Spinal cord (tissue), 10 donors: ENCODE results near the gene FREM1. TPM values are rescaled to one million over a fixed set of nuclear protein-coding genes. Genes with fewer than 3 reads are reported as not detected.

Experiments used
- DNase-seq, 6 donors: peaks; one replicate each; pipeline versions ENCODE4 v3.0.0 to v3.0.0-alpha.2; 2013 to 2015; ENCODE audit warnings: low spot score in 6 of 6, low read depth in 4 of 6
- H3K27ac ChIP-seq: one replicate; pipeline ENCODE4 v1.5.1; 2013; ENCODE audit warnings: low read depth, low read length, control low read depth
- H3K27me3 ChIP-seq: one replicate; pipeline ENCODE4 v1.6.1; 2013; ENCODE audit warnings: low read length; ENCODE audit not compliant: control insufficient read depth, insufficient read depth
- H3K36me3 ChIP-seq: one replicate; pipeline ENCODE4 v1.6.1; 2013; ENCODE audit warnings: low read length; ENCODE audit not compliant: control insufficient read depth, insufficient read depth
- H3K4me1 ChIP-seq: one replicate; pipeline ENCODE4 v1.6.1; 2013; ENCODE audit warnings: low read length; ENCODE audit not compliant: control insufficient read depth, insufficient read depth
- H3K4me3 ChIP-seq: one replicate; pipeline ENCODE4 v1.5.1; 2013; ENCODE audit warnings: low read depth, low read length, control low read depth
- H3K9me3 ChIP-seq: one replicate; pipeline ENCODE4 v1.6.1; 2013; ENCODE audit warnings: low read length; ENCODE audit not compliant: control insufficient read depth, insufficient read depth
- WGBS: methylation state at CpG from one replicate; pipeline ENCODE4 v1.1.5; 2013; ENCODE audit warnings: missing lambda C conversion rate; ENCODE audit not compliant: insufficient coverage; 5-methylcytosine and 5-hydroxymethylcytosine counted together
- polyA plus RNA-seq, 2 donors: library from polyadenylated mRNA; unstranded; fragments of 120-200 nt; gene quantifications; one replicate each; pipeline ENCODE4 v1.2.1, GENCODE V29; 2013; ENCODE audit not compliant: insufficient read length in 2 of 2
- total RNA-seq, 2 donors: library from RNA; depleted of rRNA in 1 of 2; stranded (reverse); fragments of 120-200 nt in 1 of 2; fragments of >200 nt in 1 of 2; gene quantifications; one replicate each; pipeline versions ENCODE4 v1.2.3 to v1.2.4, GENCODE V29; 2013 to 2014
- donor health status: healthy.

FREM1 gene
- total and polyA plus RNA-seq, 4 donors, result 20.8 to 41.5 (median 35.6) TPM

DNA sequence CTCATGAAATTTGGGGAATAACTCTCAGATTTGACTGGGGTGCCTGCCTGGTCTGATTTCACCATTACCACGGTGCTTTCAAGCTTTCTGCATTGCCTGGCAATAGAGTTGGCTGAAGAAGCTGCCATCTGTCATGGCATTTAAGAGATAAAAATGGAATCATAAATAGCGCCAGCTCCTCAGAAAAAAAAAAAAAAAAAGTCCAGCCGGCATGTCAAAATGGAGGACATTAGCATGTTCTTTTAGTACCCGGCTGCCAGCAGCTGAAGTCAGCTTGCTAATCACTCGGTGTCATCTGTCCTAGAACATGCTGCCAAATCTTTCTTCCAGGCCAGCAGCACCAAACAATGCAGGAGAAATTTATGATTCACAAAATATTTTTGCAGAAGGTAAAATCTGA lies 130.0 kb downstream of the FREM1 start:
- H3K27ac ChIP-seq, result no peak overlapping the region
- peak in 2 of 6 donors; percentile 81 to 94 for DNase-seq

DNA sequence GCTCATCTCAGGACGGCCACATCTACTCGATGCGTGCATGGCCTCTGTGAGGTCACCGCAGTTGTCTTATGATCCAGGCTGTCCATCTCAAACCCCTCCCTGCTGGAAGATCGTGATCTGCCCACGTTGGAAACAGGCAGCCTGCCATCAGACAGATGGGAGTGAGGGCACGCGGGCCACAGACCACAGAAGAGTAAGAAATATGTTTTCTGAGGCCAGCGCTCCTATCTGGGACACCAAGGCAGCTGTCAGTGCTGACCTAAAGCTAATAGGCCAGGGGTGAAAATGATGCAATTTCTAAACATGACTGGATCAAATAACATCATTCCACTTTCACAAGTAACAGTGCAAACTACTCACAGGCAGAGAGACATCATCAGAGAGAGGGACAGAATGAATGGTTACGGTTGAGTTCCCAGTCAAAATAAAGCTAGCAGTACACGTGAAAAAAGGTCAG lies 130.6 kb downstream of the FREM1 start:
- no peaks in the 10 kb centered on the region for H3K9me3 ChIP-seq
- peak in 1 of 6 donors; percentile 8 for DNase-seq
- peaks cover 3% of the 10 kb centered on the region for H3K36me3 ChIP-seq
- no peaks in the 10 kb centered on the region for H3K27me3 ChIP-seq
- no peak overlapping the region for H3K4me3 ChIP-seq
- no peak overlapping the region for H3K27ac ChIP-seq
- WGBS, result 86% methylated on average over 8 of the region's 11 CpGs
- no peaks in the 10 kb centered on the region for H3K4me1 ChIP-seq

More for the DNA sequence above, 130.0 kb downstream of the FREM1 start:
- Histone ChIP-seq H3K36me3 (peaks cover 3% of the 10 kb centered on the region), H3K4me1 (no peaks in the 10 kb centered on the region), H3K27me3 (no peaks in the 10 kb centered on the region), H3K9me3 (no peaks in the 10 kb centered on the region), H3K4me3 (no peak overlapping the region)
- WGBS, result 20% methylated on average over 1 of the region's 5 CpGs

DNA sequence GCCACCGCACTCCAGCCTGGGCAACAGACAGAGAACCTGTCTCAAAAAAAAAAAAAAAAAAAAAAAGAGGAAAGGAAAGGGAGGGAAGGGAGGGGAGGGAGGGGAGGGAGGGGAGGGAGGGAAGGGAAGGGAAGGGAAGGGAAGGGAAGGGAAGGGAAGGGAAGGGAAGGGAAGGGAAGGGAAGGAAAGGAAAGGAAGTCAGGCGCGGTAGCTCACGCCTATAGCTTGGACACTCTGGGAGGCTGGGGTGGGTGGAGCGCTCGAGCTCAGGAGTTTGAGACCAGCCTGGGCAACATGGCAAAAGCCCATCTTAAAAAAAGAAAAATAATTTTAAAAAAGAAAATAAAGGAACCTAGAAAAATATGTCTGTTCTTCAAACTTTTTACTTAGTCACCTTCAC lies 131.7 kb downstream of the FREM1 start:
- Histone ChIP-seq H3K27ac (no peak overlapping the region), H3K4me3 (no peak overlapping the region), H3K27me3 (no peaks in the 10 kb centered on the region), H3K9me3 (no peaks in the 10 kb centered on the region), H3K4me1 (no peaks in the 10 kb centered on the region), H3K36me3 (peaks cover 6% of the 10 kb centered on the region)
- WGBS, result no CpG with 5 or more reads among the region's 6 CpGs
- no peak for DNase-seq

GRCh38 chr9:14775917-14776316 lies 134.3 kb downstream of the FREM1 start:
- DNase-seq, result no peak
- no peaks in the 10 kb centered on the region for H3K4me1 ChIP-seq
- H3K36me3 ChIP-seq, result peaks cover 6% of the 10 kb centered on the region
- no peak overlapping the region for H3K4me3 ChIP-seq
- no peak overlapping the region for H3K27ac ChIP-seq
- no peaks in the 10 kb centered on the region for H3K9me3 ChIP-seq
- H3K27me3 ChIP-seq, result no peaks in the 10 kb centered on the region
- WGBS, result 97% methylated on average over 3 of the region's 7 CpGs

- Histone ChIP-seq H3K4me3 (no peak overlapping the region), H3K27me3 (no peaks in the 10 kb centered on the region), H3K9me3 (no peaks in the 10 kb centered on the region), H3K4me1 (no peaks in the 10 kb centered on the region), H3K27ac (no peak overlapping the region), H3K36me3 (peaks cover 3% of the 10 kb centered on the region)
- DNase-seq, result no peak
- 83% methylated on average over 7 of the region's 7 CpGs for WGBS
These were observed 139.6 kb downstream of the FREM1 start for GRCh38 chr9:14770592-14770991.

GRCh38 chr9:14769230-14769571 lies 141.0 kb downstream of the FREM1 start:
- no peaks in the 10 kb centered on the region for H3K36me3 ChIP-seq
- no CpG with 5 or more reads among the region's 3 CpGs for WGBS
- H3K27ac ChIP-seq, result no peak overlapping the region
- H3K4me1 ChIP-seq, result no peaks in the 10 kb centered on the region
- DNase-seq, result peak in 3 of 6 donors; percentile 26 to 79 (median 62)
- no peak overlapping the region for H3K4me3 ChIP-seq
- H3K9me3 ChIP-seq, result no peaks in the 10 kb centered on the region
- H3K27me3 ChIP-seq, result no peaks in the 10 kb centered on the region

DNA sequence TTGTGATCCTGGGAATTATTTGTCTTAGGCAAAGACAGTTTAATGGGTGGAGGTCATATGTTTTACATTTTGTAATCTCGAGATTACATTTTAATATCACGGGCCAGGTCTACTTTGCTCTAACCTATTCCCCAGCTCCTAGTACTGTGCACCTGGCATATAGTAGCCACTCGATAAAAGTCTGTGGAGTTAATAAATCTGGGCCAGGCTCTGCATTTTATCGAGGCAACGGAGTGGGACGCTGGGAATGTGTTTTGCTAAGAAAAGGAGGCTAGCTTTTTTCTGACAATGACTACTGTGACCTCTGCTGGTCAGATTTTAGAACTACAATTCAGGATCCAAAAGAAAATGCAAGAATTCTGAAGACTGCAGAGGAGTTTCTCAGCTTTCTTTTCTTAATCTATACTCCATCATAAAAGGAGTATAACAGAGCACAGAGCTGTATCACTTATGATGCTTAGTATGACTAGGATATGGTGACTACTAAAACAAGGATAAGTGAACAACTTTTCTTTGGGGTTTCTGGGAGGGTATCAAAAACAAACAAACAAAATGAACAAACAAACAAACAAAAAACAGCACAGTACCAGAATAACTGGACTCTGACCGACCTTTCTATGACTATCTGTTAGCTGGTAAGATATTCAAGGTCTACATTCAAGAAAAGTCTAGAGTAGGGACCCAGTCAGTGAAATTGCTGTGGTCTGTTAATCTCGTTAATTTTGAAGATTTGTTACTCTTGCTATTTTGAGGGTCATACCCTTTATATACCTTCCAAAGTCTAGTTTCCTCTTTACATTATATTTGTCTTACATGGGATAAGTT lies 141.6 kb downstream of the FREM1 start:
- peak in 5 of 6 donors; percentile 44 to 92 (median 68) for DNase-seq
- H3K9me3 ChIP-seq, result no peaks in the 10 kb centered on the region
- 0% methylated on average over 4 of the region's 8 CpGs for WGBS
- H3K36me3 ChIP-seq, result no peaks in the 10 kb centered on the region
- no peak overlapping the region for H3K4me3 ChIP-seq
- no peaks in the 10 kb centered on the region for H3K4me1 ChIP-seq
- no peak overlapping the region for H3K27ac ChIP-seq
- no peaks in the 10 kb centered on the region for H3K27me3 ChIP-seq

DNA sequence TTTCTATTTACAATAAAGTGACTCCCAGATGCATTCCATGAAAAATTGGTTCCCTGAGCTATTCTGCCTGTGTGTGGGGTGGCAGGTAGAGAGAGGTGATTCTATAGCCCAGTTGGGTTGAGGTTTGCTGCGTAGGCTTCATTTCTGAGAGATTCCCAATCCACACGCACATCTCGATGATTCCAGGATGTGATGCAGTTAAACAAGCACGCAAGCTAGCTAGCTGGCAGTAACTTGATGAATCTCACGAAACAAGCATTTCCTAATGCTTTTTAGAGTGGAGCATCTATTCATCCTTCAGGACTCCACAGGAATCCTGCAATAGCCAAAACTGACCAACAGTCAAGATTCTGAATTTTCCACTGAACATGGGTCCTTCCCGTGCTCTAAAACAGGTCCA lies 143.9 kb downstream of the FREM1 start:
- WGBS, result 98% methylated on average over 4 of the region's 6 CpGs
- no peaks in the 10 kb centered on the region for H3K27me3 ChIP-seq
- DNase-seq, result no peak
- H3K36me3 ChIP-seq, result no peaks in the 10 kb centered on the region
- no peaks in the 10 kb centered on the region for H3K9me3 ChIP-seq
- no peak overlapping the region for H3K27ac ChIP-seq
- H3K4me1 ChIP-seq, result no peaks in the 10 kb centered on the region
- no peak overlapping the region for H3K4me3 ChIP-seq

DNA sequence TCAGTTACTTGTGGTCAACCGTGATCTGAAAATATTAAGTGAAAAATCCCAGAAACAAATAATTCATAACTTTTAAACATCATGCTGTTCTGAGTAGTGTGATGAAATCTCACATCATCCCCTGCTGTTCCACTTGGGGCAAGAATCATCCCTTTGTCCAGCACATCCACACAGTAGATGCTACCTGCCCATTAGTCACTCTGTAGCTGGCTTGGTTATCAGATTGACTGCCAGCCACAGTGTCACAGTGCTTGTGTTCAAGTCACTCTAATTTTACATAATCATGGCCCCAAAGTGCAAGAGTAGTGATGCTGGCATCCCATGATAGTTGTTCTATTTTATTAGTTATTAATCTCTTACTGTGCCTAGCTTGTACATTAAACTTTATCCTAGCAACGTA lies 148.6 kb downstream of the FREM1 start:
- WGBS, result no CpG with 5 or more reads among the region's 2 CpGs
- no peaks in the 10 kb centered on the region for H3K9me3 ChIP-seq
- no peaks in the 10 kb centered on the region for H3K36me3 ChIP-seq
- DNase-seq, result no peak
- no peak overlapping the region for H3K4me3 ChIP-seq
- H3K27ac ChIP-seq, result no peak overlapping the region
- no peaks in the 10 kb centered on the region for H3K27me3 ChIP-seq
- H3K4me1 ChIP-seq, result no peaks in the 10 kb centered on the region

- Histone ChIP-seq H3K36me3 (no peaks in the 10 kb centered on the region), H3K27ac (no peak overlapping the region), H3K9me3 (no peaks in the 10 kb centered on the region), H3K4me1 (no peaks in the 10 kb centered on the region), H3K4me3 (no peak overlapping the region), H3K27me3 (no peaks in the 10 kb centered on the region)
- no peak for DNase-seq
- WGBS, result no CpG with 5 or more reads among the region's 1 CpG
These were observed 150.2 kb downstream of the FREM1 start for GRCh38 chr9:14760060-14760459.
